Hepatocyte (in vitro differentiated cells): ENCODE results near the gene PRKD3. TPM values are rescaled to one million over a fixed set of nuclear protein-coding genes. Genes with fewer than 3 reads are reported as not detected.

ENCODE experiments used
- DNase-seq: peaks from one replicate; pipeline ENCODE4 v3.0.0-alpha.2; 2016; ENCODE audit warnings: low spot score
- H2AFZ ChIP-seq: fragments of 200-600 bp; sonication (generic); 2 replicates; pipeline ENCODE4 v1.6.0; 2016; ENCODE audit warnings: antibody characterized with exemption, mild to moderate bottlenecking
- H3K27ac ChIP-seq: fragments of 200-600 bp; sonication (generic); 2 replicates; pipeline ENCODE4 v1.5.1; 2016; ENCODE audit warnings: mild to moderate bottlenecking
- H3K27me3 ChIP-seq: fragments of 200-600 bp; sonication (generic); 2 replicates; pipeline ENCODE4 v1.6.1; 2016
- H3K36me3 ChIP-seq: fragments of 200-600 bp; sonication (generic); replicated peaks from 2 replicates; pipeline ENCODE4 v1.5.1; 2016; ENCODE audit warnings: low read depth; ENCODE audit not compliant: insufficient read depth
- H3K4me1 ChIP-seq: fragments of 200-600 bp; sonication (generic); 2 replicates; pipeline ENCODE4 v1.5.1; 2016; ENCODE audit warnings: mild to moderate bottlenecking, moderate library complexity; ENCODE audit not compliant: insufficient read depth
- H3K4me2 ChIP-seq: fragments of 200-600 bp; sonication (generic); 2 replicates; pipeline ENCODE4 v1.6.0; 2016
- H3K4me3 ChIP-seq: fragments of 200-600 bp; sonication (generic); 2 replicates; pipeline ENCODE4 v1.5.1; 2016; ENCODE audit warnings: mild to moderate bottlenecking
- H3K79me2 ChIP-seq: fragments of 200-600 bp; sonication (generic); 2 replicates; pipeline ENCODE4 v1.6.0; 2017; ENCODE audit warnings: mild to moderate bottlenecking
- H3K9me2 ChIP-seq: fragments of 200-600 bp; sonication (generic); replicated peaks from 2 replicates; pipeline ENCODE4 v1.6.0; 2017; ENCODE audit warnings: mild to moderate bottlenecking; ENCODE audit not compliant: insufficient read depth
- H3K9me3 ChIP-seq: fragments of 200-600 bp; sonication (generic); 2 replicates; pipeline ENCODE4 v1.5.1; 2016; ENCODE audit warnings: low read depth, mild to moderate bottlenecking
- H4K20me1 ChIP-seq: fragments of 200-600 bp; sonication (generic); 2 replicates; pipeline ENCODE4 v1.6.0; 2016; ENCODE audit warnings: mild to moderate bottlenecking; ENCODE audit not compliant: insufficient read depth, poor library complexity, severe bottlenecking
- CTCF ChIP-seq: fragments of 200-600 bp; sonication (generic); IDR thresholded peaks from 2 replicates; pipeline ENCODE4 v1.5.1; 2016; ENCODE audit warnings: antibody characterized with exemption, mild to moderate bottlenecking; ENCODE audit not compliant: poor library complexity
- EZH2 ChIP-seq: fragments of 200-600 bp; sonication (generic); IDR thresholded peaks from 2 replicates; pipeline ENCODE4 v1.6.1; 2016; ENCODE audit warnings: antibody characterized with exemption, mild to moderate bottlenecking, borderline replicate concordance
- EZH2phosphoT487 ChIP-seq: fragments of 200-600 bp; sonication (generic); IDR thresholded peaks from one replicate; pipeline ENCODE4 v1.6.1; 2018; ENCODE audit warnings: antibody characterized with exemption, mild to moderate bottlenecking, low read depth, moderate library complexity; ENCODE audit not compliant: unreplicated experiment, severe bottlenecking
- WGBS: methylation state at CpG from one replicate; pipeline ENCODE4 v1.1.6; 2016; ENCODE audit warnings: low lambda C conversion rate; ENCODE audit errors: missing lambda C conversion rate; 5-methylcytosine and 5-hydroxymethylcytosine counted together
- polyA plus RNA-seq: library from polyadenylated mRNA; unstranded; fragments of >200 nt; fragmentation: Nextera tagmentation; extraction: Ambion mirVana; gene quantifications from 2 replicates; pipeline ENCODE4 v1.2.1, GENCODE V29; 2016
- total RNA-seq: library from RNA; depleted of rRNA; stranded (reverse); fragments of >200 nt; gene quantifications from 2 replicates; pipeline ENCODE4 v1.2.3, GENCODE V29; 2014

PRKD3 gene
- total and polyA plus RNA-seq, 2 experiments from 2014 or later, result 17.3 to 35.9 TPM

GRCh38 chr2:37325625-37326071, 1.0 kb upstream of the PRKD3 start:
- H3K36me3 ChIP-seq, result no peaks in the 10 kb centered on the region
- H3K9me3 ChIP-seq, result no peaks in the 10 kb centered on the region
- H3K4me2 ChIP-seq, result peak overlapping the region; percentile 84
- peak overlapping the region; percentile 81 for H3K27ac ChIP-seq
- no peaks in the 10 kb centered on the region for H3K9me2 ChIP-seq
- no peaks in the 10 kb centered on the region for H3K27me3 ChIP-seq
- peaks cover 34% of the 10 kb centered on the region for H3K79me2 ChIP-seq
- no peak for DNase-seq
- peaks cover 7% of the 10 kb centered on the region for H3K4me1 ChIP-seq
- TF ChIP-seq CTCF, result no peak
- no peak for TF ChIP-seq EZH2
- no peak for TF ChIP-seq EZH2phosphoT487
- H4K20me1 ChIP-seq, result peaks cover 13% of the 10 kb centered on the region
- H3K4me3 ChIP-seq, result peak overlapping the region; percentile 86
- 86% methylated on average over 12 of the region's 12 CpGs for WGBS
- peak overlapping the region; percentile 95 for H2AFZ ChIP-seq

DNA sequence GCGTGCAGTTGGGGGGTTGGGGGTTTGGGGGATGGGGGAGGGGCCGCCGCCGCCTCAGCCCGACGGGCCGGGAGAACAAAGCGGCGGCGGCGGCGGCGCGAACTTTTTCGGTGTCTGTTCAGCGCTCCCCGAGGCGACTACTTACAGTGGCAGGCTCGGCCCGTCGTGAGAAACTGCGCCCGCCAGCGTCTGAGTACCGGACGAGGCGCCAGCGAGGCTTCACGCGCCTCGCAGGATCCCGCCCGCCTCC, 172 bp downstream of the PRKD3 start:
- Histone ChIP-seq H3K4me1 (peaks cover 7% of the 10 kb centered on the region), H3K9me3 (no peaks in the 10 kb centered on the region), H3K27ac (peak overlapping the region; percentile 81), H2AFZ (peak overlapping the region; percentile 64), H3K27me3 (no peaks in the 10 kb centered on the region), H3K79me2 (peaks cover 45% of the 10 kb centered on the region), H4K20me1 (peaks cover 18% of the 10 kb centered on the region), H3K9me2 (no peaks in the 10 kb centered on the region), H3K4me2 (peak overlapping the region; percentile 89), H3K4me3 (peak overlapping the region; percentile 77), H3K36me3 (no peaks in the 10 kb centered on the region)
- TF ChIP-seq EZH2, result no peak
- peak; percentile 17 for TF ChIP-seq CTCF
- WGBS, result no CpG with 5 or more reads among the region's 33 CpGs
- peak; percentile 93 for DNase-seq

- H3K9me2 ChIP-seq, result no peaks in the 10 kb centered on the region
- peak overlapping the region; percentile 64 for H2AFZ ChIP-seq
- peak overlapping the region; percentile 89 for H3K4me2 ChIP-seq
- H3K9me3 ChIP-seq, result no peaks in the 10 kb centered on the region
- H3K27ac ChIP-seq, result peak overlapping the region; percentile 81
- TF ChIP-seq CTCF (no peak), EZH2phosphoT487 (no peak), EZH2 (no peak)
- H3K4me3 ChIP-seq, result peak overlapping the region; percentile 77
- H3K36me3 ChIP-seq, result no peaks in the 10 kb centered on the region
- WGBS, result under 1% methylated on average over 34 of the region's 61 CpGs
- no peaks in the 10 kb centered on the region for H3K27me3 ChIP-seq
- H3K79me2 ChIP-seq, result peaks cover 50% of the 10 kb centered on the region
- peak; percentile 44 for DNase-seq
- peaks cover 18% of the 10 kb centered on the region for H4K20me1 ChIP-seq
- H3K4me1 ChIP-seq, result peaks cover 7% of the 10 kb centered on the region
These were observed 675 bp downstream of the PRKD3 start for GRCh38 chr2:37323781-37324535.
